HEK293 (cell line): ENCODE results near the gene SCFD2.

Source experiments
- ZBTB7A ChIP-seq: fragments of 450-650 bp; formaldehyde crosslinking; IDR thresholded peaks from 2 replicates; pipeline ENCODE4 v1.5.1; 2016; ENCODE audit warnings: low read depth, missing biosample characterization, missing genetic modification characterization
- ZNF510 ChIP-seq: fragments of 450-650 bp; formaldehyde crosslinking; IDR thresholded peaks from 2 replicates; pipeline ENCODE4 v1.5.1; 2018; ENCODE audit warnings: mild to moderate bottlenecking, missing genetic modification characterization, missing biosample characterization; ENCODE audit not compliant: insufficient replicate concordance
- ZNF596 ChIP-seq: fragments of 450-650 bp; IDR thresholded peaks from 2 replicates; pipeline ENCODE4 v1.5.0; 2018; ENCODE audit warnings: missing biosample characterization, mild to moderate bottlenecking, missing genetic modification characterization, moderate library complexity
- TF ChIP-seq, protein P1 (sequence below): fragments of 450-650 bp; formaldehyde crosslinking; IDR thresholded peaks from 2 replicates; pipeline ENCODE4 v1.5.1; 2016; ENCODE audit warnings: missing biosample characterization, missing genetic modification characterization
- TF ChIP-seq, protein P2 (sequence below): fragments of 450-650 bp; formaldehyde crosslinking; IDR thresholded peaks from 2 replicates; pipeline ENCODE4 v1.5.1; 2016; ENCODE audit warnings: missing biosample characterization, missing genetic modification characterization

DNA sequence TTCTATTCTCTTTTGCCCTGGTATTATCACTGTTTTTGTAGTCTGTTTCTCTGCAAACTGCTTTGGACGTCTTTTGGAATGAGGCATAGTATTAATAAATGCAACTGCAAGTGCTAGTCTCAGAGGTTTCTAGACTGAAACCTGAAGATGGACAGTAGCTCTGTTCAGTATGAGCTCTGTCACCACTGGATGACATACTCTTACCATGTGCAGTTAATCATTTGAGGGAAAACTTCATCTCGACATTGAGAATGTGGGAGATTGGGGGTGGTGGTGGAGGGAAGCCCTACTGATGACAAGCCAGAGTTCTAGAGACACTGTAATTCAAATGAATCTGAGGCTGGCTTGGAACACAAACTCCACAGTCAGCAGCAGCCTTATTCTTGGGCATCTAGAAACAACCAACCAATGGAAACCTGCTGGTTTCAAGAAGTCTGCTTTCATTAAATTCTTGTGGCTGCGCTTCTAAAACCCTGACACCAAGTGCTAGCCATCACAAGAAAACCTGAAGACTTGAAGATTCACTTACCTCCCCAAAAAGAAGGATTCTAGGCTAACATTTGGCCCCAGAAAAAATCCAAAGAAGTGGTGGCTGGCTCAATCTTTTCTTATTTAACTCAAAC, 342.1 kb downstream of the SCFD2 start:
- TF ChIP-seq ZNF510 (tag by site-specific recombination) (no peak), ZNF596 (no peak), ZBTB7A (tag by site-specific recombination) (no peak)
- TF ChIP-seq, protein P1, sequence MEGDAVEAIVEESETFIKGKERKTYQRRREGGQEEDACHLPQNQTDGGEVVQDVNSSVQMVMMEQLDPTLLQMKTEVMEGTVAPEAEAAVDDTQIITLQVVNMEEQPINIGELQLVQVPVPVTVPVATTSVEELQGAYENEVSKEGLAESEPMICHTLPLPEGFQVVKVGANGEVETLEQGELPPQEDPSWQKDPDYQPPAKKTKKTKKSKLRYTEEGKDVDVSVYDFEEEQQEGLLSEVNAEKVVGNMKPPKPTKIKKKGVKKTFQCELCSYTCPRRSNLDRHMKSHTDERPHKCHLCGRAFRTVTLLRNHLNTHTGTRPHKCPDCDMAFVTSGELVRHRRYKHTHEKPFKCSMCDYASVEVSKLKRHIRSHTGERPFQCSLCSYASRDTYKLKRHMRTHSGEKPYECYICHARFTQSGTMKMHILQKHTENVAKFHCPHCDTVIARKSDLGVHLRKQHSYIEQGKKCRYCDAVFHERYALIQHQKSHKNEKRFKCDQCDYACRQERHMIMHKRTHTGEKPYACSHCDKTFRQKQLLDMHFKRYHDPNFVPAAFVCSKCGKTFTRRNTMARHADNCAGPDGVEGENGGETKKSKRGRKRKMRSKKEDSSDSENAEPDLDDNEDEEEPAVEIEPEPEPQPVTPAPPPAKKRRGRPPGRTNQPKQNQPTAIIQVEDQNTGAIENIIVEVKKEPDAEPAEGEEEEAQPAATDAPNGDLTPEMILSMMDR (tag by site-specific recombination): no peak
- TF ChIP-seq, protein P2, sequence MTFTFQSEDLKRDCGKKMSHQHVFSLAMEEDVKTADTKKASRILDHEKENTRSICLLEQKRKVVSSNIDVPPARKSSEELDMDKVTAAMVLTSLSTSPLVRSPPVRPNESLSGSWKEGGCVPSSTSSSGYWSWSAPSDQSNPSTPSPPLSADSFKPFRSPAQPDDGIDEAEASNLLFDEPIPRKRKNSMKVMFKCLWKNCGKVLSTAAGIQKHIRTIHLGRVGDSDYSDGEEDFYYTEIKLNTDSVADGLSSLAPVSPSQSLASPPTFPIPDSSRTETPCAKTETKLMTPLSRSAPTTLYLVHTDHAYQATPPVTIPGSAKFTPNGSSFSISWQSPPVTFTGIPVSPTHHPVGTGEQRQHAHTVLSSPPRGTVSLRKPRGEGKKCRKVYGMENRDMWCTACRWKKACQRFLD (tag by site-specific recombination): no peak
